Effector memory CD8-positive, alpha-beta T cell (primary cell): ENCODE data around the gene PIK3C3.

ENCODE experiments used
- ATAC-seq: fragments of 150-1000 bp; cut with Tn5 transposase; replicated peaks from 2 replicates; pipeline ENCODE4 v1.10.0; 2021; ENCODE audit warnings: mild to moderate bottlenecking, moderate library complexity
- DNase-seq, 3 experiments: peaks; one replicate each; pipeline ENCODE4 v3.0.0; 2021
- H3K27ac Mint-ChIP-seq, 2 donors: one replicate each; pipeline ENCODE4 v1.8.0; 2022; ENCODE audit warnings: mild to moderate bottlenecking in 2 of 2, mixed read lengths in 2 of 2, moderate library complexity in 2 of 2
- H3K27me3 Mint-ChIP-seq, 2 donors: one replicate each; pipeline ENCODE4 v1.8.0; 2022; ENCODE audit warnings: mixed read lengths in 2 of 2
- H3K36me3 Mint-ChIP-seq: one replicate; pipeline ENCODE4 v1.8.0; 2022; ENCODE audit warnings: mild to moderate bottlenecking, moderate library complexity, mixed read lengths; ENCODE audit not compliant: insufficient read depth
- H3K4me1 Mint-ChIP-seq, 2 donors: one replicate each; pipeline ENCODE4 v1.8.0; 2022; ENCODE audit warnings: low read depth in 2 of 2, mixed read lengths in 2 of 2
- H3K4me3 Mint-ChIP-seq, 2 donors: one replicate each; pipeline ENCODE4 v1.8.0; 2022; ENCODE audit warnings: mild to moderate bottlenecking in 2 of 2, mixed read lengths in 2 of 2, moderate library complexity in 2 of 2
- H3K9me3 Mint-ChIP-seq, 2 donors: one replicate each; pipeline ENCODE4 v1.8.0; 2022; ENCODE audit warnings: mixed read lengths in 2 of 2

PIK3C3 gene

DNA sequence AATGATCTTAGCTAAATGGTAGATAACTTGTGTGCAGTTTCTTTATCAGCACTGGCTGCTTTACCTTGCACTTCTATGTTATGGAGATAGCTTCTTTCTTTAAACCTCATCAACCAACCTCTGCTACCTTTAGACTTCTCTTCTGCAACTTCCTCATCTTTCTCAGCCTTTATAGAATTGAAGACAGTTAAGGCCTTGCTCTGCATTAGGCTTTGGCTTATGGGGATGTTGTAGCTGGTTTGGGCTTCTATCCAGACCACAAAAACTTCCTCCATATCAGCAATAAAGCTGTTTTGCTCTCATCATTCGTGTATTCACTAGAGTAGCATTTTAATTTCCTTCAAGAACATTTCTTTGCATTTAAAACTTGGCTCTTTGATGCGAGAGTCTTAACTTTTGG, 123.7 kb downstream of the PIK3C3 start:
- Mint-ChIP-seq H3K36me3 (peaks cover 39% of the 10 kb centered on the region), H3K27me3 (no peaks in the 10 kb centered on the region), H3K4me1 (peaks cover 0 to 2% of the 10 kb centered on the region in 2 donors), H3K27ac (peak overlapping the region in 1 of 2 donors; percentile 13), H3K9me3 (no peaks in the 10 kb centered on the region), H3K4me3 (no peak overlapping the region)
- no peak for DNase-seq
- no peak for ATAC-seq

DNA sequence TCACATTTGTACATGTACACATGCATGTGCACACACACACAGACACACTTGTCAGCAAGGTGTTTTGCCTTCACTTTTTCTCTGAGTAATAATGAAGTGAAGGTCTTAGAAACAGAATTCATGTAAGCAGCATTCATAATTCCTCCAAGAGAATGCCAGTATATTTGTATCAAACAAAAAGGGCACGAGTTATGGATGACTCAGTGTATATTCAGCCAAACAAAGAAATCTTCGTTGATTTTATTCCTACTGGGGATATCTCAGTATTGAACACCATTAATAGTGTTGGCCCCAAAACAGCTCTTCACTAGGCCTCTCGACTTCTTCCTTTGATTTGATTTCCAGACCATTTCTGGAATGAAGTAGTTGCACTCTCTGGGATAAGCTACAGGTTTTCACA, 125.3 kb downstream of the PIK3C3 start:
- Mint-ChIP-seq H3K4me3 (no peak overlapping the region), H3K9me3 (no peaks in the 10 kb centered on the region), H3K27me3 (no peaks in the 10 kb centered on the region), H3K4me1 (no peaks in the 10 kb centered on the region), H3K36me3 (peaks cover 41% of the 10 kb centered on the region), H3K27ac (no peak overlapping the region)
- DNase-seq = no peak
- ATAC-seq = no peak

DNA sequence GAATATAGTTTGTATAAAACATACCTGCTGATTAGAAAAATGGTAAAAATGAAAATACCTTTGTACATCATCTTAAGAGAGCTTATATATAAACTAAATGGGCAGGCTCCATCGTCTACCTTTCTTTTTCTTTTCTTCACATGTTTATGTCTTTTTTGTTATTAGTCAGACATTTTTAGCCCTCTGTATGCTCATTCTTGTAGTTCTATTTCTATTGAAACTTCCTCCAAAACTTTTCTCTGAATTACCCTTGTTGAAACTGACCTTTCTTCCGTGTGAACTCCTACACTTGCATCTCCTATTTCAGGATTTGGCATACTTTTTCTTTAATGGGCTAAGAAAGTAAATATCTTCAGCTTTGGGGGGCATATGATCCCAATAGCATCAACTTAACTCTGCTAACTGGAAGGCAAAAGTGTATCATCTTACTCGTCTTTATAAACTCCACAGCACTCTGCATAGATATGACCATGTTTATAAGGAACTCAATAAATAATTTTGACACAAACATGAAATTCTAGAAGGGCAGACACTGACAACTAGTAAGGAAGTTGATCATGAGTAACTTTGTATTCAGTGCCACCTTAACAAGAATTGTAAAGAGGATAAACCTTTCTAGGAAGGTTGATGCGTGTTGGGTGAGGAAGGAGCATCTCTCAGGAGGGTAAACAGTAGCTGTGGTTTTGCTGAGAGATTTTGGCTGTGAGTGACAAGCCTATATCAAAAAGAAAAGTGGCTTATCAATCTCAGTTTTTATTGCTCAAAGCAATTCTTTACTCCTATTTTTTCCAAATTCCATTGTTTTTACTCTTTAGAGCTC, 127.6 kb downstream of the PIK3C3 start:
- H3K27me3 Mint-ChIP-seq = no peaks in the 10 kb centered on the region
- peaks cover 31% of the 10 kb centered on the region for H3K36me3 Mint-ChIP-seq
- peaks cover 0 to 2% of the 10 kb centered on the region in 2 donors for H3K9me3 Mint-ChIP-seq
- ATAC-seq (no peak), DNase-seq (no peak)
- peak overlapping the region in 1 of 2 donors; percentile 69 for H3K27ac Mint-ChIP-seq
- H3K4me3 Mint-ChIP-seq = no peak overlapping the region
- no peaks in the 10 kb centered on the region for H3K4me1 Mint-ChIP-seq

GRCh38 chr18:42086288-42086687, 131.3 kb downstream of the PIK3C3 start:
- Mint-ChIP-seq H3K36me3 (peaks cover 18% of the 10 kb centered on the region), H3K27ac (peak overlapping the region in 1 of 2 donors; percentile 35), H3K4me1 (peaks cover 0 to 1% of the 10 kb centered on the region in 2 donors), H3K4me3 (no peak overlapping the region), H3K9me3 (peaks cover 0 to 2% of the 10 kb centered on the region in 2 donors), H3K27me3 (no peaks in the 10 kb centered on the region)
- ATAC-seq = no peak
- no peak for DNase-seq

DNA sequence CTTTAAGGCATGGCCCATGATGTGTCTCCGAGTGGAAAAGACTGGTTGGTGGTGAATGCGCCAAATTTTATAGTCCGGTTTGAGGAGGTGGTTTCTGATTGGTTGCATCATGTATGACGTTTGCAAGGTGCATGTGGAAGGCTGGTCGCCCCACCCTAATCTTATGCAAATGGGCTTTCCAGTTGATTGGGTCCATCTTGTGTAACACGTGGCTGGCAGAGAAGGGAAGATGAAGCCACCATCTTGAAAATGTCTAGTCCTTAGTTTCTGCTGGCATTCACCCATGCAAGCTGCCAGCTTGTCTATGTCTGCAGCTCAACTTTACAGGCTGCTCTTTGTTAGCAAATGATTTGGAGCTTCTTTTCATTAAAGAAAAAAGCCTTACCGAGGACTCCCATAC, 132.2 kb downstream of the PIK3C3 start:
- Mint-ChIP-seq H3K4me3 (no peak overlapping the region), H3K27ac (no peak overlapping the region), H3K36me3 (peaks cover 14% of the 10 kb centered on the region), H3K4me1 (peaks cover 0 to 1% of the 10 kb centered on the region in 2 donors), H3K9me3 (peaks cover 0 to 2% of the 10 kb centered on the region in 2 donors), H3K27me3 (no peaks in the 10 kb centered on the region)
- ATAC-seq = no peak
- no peak for DNase-seq

DNA sequence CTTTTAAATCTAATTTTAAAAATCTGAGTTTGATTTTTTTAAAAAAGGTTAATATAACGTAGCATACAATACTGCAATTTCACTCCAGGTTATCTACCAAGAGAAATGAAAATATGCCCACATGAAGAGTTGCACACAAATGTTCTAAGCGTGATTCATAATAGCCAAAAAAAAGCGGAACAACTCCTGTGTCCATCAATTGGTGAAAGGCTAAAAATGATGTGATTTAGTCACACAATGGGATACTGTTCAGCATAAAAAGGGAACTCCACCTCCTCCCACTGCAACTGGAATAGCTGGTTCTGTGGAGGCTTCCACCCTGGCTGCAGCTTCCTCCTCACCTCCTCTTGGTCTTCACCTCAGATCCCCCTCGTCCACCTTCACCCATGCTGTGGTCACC, 132.8 kb downstream of the PIK3C3 start:
- no peak for ATAC-seq
- H3K36me3 Mint-ChIP-seq = peaks cover 9% of the 10 kb centered on the region

DNA sequence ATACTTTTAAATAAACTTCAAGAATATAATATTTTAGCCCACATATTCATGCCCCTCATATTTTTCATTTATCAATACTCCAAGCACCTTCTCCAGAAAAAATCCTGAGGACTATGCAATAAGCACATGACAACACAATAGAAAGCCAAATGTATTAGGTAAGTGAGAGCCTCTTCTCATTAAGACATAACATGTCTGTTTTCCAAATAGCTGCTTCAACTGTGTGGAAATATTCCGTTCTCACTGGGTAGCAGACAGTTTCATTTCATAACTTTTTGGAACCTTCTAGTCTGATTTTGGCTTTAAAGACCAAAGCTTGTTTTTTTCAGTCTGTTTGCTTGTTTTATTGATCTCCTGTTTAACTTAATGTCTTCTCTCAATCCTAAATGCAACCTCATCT, 137.8 kb downstream of the PIK3C3 start:
- DNase-seq = no peak
- no peaks in the 10 kb centered on the region for H3K27me3 Mint-ChIP-seq
- ATAC-seq = no peak
- no peak overlapping the region for H3K27ac Mint-ChIP-seq
- H3K9me3 Mint-ChIP-seq = no peaks in the 10 kb centered on the region
- H3K36me3 Mint-ChIP-seq = no peaks in the 10 kb centered on the region
- H3K4me1 Mint-ChIP-seq = peaks cover 0 to 1% of the 10 kb centered on the region in 2 donors
- H3K4me3 Mint-ChIP-seq = no peak overlapping the region

More for the DNA sequence above, 132.8 kb downstream of the PIK3C3 start:
- no peaks in the 10 kb centered on the region for H3K27me3 Mint-ChIP-seq
- no peak overlapping the region for H3K4me3 Mint-ChIP-seq
- H3K27ac Mint-ChIP-seq = no peak overlapping the region
- peaks cover 0 to 2% of the 10 kb centered on the region in 2 donors for H3K9me3 Mint-ChIP-seq
- peaks cover 0 to 1% of the 10 kb centered on the region in 2 donors for H3K4me1 Mint-ChIP-seq
- DNase-seq = no peak

DNA sequence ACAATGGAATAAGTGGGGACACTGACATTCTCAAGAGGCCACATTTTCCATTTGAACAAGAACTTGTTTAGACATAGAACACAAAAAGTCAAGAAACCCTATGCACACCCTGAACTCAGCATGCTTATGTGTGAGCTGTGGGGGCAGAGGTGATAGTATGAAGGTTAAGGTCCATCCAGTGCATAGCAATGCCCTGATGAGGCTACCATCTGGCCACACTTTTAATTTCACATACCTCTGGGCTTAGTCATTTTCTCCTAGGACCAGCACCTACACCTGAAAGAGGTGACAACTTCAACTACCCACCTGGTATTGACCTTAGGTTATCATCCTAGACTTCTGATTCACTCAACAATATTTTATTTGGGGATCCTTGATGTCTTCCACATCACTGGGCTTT, 139.8 kb downstream of the PIK3C3 start:
- ATAC-seq (no peak), DNase-seq (no peak)
- Mint-ChIP-seq H3K27me3 (no peaks in the 10 kb centered on the region), H3K27ac (no peak overlapping the region), H3K4me3 (no peak overlapping the region), H3K9me3 (no peaks in the 10 kb centered on the region), H3K36me3 (no peaks in the 10 kb centered on the region), H3K4me1 (no peaks in the 10 kb centered on the region)

DNA sequence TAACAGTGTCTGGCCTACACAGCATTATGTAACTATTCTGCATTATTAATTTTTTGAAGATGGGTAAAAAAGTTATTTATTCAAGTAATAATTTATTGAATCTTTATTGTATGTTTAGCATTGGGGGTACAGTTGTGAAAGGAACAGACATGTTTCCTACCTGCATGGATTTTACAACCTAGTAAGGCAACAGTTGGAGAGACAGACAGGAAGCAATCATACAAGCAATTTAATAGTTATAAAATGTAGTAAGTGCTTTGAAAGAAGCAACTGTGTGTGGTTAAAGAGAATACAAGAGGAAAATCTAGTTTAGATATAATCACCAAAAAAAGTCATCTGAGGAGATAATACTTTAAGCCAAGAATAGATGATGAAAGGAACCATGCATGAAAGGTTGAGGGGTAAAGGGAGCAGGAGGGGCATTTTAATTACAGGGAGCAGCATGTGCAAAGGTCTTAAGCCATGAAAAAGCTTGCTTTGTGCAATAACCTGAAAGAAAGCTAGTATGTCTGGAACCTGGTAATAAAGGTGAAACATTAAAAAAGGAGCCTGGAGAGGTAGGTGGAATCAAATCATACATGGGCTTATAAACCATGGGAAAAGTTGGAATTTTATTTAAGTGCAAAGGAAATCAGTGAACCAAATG, 140.8 kb downstream of the PIK3C3 start:
- DNase-seq = no peak
- ATAC-seq = no peak
- no peaks in the 10 kb centered on the region for H3K27me3 Mint-ChIP-seq
- H3K9me3 Mint-ChIP-seq = no peaks in the 10 kb centered on the region
- H3K27ac Mint-ChIP-seq = no peak overlapping the region
- no peaks in the 10 kb centered on the region for H3K4me1 Mint-ChIP-seq
- H3K36me3 Mint-ChIP-seq = no peaks in the 10 kb centered on the region
- H3K4me3 Mint-ChIP-seq = no peak overlapping the region

GRCh38 chr18:42100248-42100647, 145.2 kb downstream of the PIK3C3 start:
- Mint-ChIP-seq H3K9me3 (no peaks in the 10 kb centered on the region), H3K4me3 (no peak overlapping the region), H3K27ac (no peak overlapping the region), H3K27me3 (no peaks in the 10 kb centered on the region), H3K36me3 (no peaks in the 10 kb centered on the region), H3K4me1 (peaks cover 0 to 3% of the 10 kb centered on the region in 2 donors)
- ATAC-seq (no peak), DNase-seq (no peak)

GRCh38 chr18:42100911-42101310, 145.9 kb downstream of the PIK3C3 start:
- Mint-ChIP-seq H3K4me1 (peaks cover 0 to 3% of the 10 kb centered on the region in 2 donors), H3K27ac (no peak overlapping the region), H3K36me3 (no peaks in the 10 kb centered on the region), H3K4me3 (no peak overlapping the region), H3K9me3 (no peaks in the 10 kb centered on the region), H3K27me3 (no peaks in the 10 kb centered on the region)
- no peak for ATAC-seq
- no peak for DNase-seq

- ATAC-seq (no peak), DNase-seq (no peak)
- H3K4me1 Mint-ChIP-seq = peaks cover 0 to 3% of the 10 kb centered on the region in 2 donors
These were observed 150.4 kb downstream of the PIK3C3 start for GRCh38 chr18:42105394-42105793.

GRCh38 chr18:42106784-42107183, 151.8 kb downstream of the PIK3C3 start:
- Mint-ChIP-seq H3K27ac (no peak overlapping the region), H3K27me3 (no peaks in the 10 kb centered on the region), H3K9me3 (no peaks in the 10 kb centered on the region), H3K4me1 (peaks cover 0 to 3% of the 10 kb centered on the region in 2 donors), H3K4me3 (no peak overlapping the region), H3K36me3 (peaks cover 3% of the 10 kb centered on the region)
- DNase-seq = no peak
- ATAC-seq = no peak

More at GRCh38 chr18:42105394-42105793, 150.4 kb downstream of the PIK3C3 start:
- Mint-ChIP-seq H3K4me3 (no peak overlapping the region), H3K27ac (no peak overlapping the region), H3K27me3 (no peaks in the 10 kb centered on the region), H3K36me3 (peaks cover under 1% of the 10 kb centered on the region), H3K9me3 (no peaks in the 10 kb centered on the region)

DNA sequence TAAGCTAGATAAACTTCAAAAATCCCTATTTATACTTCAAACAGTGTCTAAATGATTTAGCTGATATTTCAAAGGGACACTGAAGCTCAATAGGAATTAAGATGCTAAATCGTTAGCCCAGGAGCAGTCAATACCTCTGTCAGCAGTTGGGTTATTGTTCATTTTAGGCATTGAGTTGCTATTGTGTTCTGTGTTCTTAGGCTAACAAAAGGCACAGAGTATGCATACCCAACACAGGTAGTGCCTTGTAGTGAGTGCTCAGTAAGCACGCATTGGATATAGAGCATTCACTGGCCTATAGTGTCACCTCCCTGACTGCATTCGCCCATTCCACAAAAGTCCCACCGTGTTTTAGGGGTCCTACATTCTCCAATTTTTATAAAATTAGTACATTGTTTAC, 152.3 kb downstream of the PIK3C3 start:
- no peaks in the 10 kb centered on the region for H3K27me3 Mint-ChIP-seq
- no peak for ATAC-seq
- no peak for DNase-seq
- no peak overlapping the region for H3K27ac Mint-ChIP-seq
- H3K4me3 Mint-ChIP-seq = no peak overlapping the region
- peaks cover 0 to 3% of the 10 kb centered on the region in 2 donors for H3K4me1 Mint-ChIP-seq
- no peaks in the 10 kb centered on the region for H3K9me3 Mint-ChIP-seq
- peaks cover 3% of the 10 kb centered on the region for H3K36me3 Mint-ChIP-seq
